Activated CD4-positive, alpha-beta T cell treated with anti-CD3 and anti-CD28 coated beads for 4 hours (primary cell): ENCODE data around the gene RACK1.
"Not testable (repeated sequence)": the region's sequence is repeated elsewhere in the genome, so short reads cannot be mapped to it uniquely, and the experiment has no call there.

Source experiments
- DNase-seq, 2 donors: peaks; one replicate each; pipeline ENCODE4 v3.0.0-alpha.2; 2020

Gene RACK1

DNA sequence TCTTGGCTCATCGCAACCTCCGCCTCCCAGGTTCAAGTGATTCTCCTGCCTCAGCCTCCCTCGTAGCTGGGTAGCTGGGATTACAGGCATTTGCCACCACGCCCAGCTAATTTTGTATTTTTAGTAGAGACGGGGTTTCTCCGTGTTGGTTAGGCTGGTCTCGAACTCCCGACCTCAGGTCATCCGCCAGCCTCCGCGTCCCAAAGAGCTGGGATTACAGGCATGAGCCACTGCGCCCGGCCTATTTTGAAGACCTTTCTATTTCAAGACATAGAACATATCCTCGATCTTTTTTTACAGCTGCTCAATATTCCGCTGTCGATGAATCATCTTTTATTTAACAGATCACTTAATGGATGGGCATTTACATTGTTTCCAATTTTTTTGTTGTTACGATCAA is 33.0 kb downstream of the RACK1 start:
- not testable (repeated sequence) for DNase-seq

DNA sequence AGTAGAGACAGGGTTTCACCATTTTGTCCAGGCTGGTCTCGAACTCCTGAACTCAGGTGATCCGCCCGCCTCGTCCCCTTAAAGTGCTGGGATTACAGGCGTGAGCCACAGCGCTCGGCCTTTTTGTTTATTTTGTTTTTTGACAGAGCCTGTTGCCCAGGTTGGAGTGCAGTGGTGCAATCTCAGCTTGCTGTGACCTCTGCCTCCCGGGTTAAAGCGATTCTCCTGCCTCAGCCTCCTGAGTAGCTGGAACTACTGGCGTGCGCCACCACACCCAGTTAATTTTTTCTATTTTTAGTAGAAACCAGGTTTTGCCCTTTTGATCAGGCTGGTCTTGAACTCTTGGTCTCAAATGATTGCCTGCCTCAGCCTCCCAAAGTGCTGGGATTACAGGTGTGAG is 33.6 kb downstream of the RACK1 start:
- not testable (repeated sequence) for DNase-seq

DNA sequence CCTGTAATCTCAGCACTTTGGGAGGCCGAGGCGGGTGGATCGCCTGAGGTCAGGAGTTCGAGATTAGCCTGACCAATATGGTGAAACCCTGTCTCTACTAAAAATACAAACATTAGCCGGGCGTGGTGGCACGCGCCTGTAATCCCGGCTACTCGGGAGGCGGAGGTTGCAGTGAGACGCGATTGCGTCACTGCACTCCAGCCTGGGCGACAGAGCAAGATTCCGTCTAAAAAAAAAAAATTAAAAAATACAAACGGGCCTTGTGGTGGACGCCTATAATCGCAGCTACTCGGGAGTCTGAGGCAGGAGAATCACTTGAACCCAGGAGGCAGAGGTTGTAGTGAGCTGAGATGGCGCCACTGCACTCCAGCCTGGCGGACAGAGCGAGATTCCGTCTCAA is 34.7 kb downstream of the RACK1 start:
- not testable (repeated sequence) for DNase-seq

DNA sequence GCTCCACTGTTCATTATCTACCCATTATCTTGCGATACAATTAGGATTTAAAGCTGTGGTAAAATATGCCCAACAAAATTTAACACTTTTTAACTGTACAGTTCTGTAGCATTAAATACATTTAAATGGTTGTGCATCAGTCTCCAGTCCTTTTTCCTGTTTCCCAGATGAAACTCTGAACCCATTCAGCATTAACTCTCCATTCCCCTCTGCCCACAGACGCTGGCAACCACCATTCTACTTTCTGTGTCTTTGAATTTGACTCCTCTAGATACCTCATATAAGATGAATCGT is 35.8 kb downstream of the RACK1 start:
- DNase-seq, result no peak

DNA sequence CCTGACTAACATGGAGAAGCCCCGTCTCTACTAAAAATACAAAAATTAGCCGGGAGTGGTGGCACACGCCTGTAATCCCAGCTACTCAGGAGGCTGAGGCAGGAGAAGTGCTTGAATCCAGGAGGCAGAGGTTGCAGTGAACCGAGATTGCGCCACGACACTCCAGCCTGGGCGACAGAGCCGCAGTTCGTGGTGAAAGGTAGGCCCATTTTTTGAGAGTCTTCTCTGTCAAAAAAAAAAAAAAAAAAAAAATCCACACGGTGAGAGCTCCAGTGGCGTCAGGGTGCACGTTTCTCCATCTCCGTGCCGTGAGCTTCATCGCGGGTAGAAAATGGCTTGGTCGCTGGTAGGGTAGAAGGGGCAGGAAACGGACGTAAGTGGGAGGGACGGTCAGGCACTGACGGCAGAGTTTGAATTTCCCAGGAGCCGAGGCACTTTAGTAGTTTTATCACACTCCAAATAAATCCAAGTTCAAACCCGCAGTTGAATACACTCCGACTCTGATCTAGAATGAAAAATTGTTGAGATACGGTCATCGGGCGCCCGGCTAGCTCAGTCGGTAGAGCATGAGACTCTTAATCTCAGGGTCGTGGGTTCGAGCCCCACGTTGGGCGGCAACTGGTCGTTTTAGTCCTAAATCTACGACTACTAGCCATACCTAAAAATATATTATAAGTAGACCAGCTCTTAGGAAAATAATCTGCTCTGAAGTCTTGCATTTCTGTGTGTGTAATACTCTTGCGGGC is 36.3 kb downstream of the RACK1 start:
- peak; percentile 74 to 81 for DNase-seq

DNA sequence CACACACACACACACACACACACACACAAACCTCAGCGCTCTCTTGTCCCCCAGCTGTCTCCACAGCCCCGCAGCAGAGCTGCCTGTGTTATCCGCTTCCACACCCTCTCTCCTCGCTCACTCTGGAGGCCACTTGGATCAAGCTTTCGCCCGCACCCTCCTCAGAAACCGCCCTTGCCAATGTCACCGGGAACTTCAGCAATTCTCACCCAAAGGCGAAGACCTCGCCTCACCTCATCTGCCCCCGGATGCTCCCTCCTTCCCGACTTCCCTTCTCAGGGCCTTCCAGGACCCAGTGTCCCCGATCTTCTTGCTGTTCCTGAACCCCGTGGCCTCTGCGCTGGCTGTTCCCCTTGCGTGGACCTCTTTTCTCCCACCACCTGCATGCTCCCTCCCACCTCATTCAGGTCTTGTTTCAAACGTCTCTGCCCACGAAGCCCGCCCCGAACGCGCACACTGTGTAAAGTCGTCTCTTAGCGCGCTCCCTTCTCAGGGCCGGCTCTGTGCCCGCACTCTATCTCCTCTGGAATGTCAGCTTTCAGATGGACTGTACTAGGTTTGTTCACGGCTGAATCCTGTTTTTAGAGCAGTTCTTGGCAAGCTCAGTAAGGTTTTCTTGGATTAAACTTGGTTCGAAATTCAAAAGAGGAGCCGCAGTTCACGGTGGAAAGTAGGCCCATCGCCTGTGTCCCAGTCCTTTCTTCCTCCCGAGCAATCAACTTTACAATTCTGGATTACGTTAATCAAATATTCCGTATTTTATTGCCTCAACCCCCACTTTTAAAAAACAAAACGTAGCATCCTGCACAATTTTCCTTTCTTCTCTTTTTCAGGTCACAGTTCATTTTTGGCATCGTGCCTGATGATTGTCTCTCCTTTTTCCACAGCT is 37.7 kb downstream of the RACK1 start:
- DNase-seq, result peak; percentile 40 to 46

DNA sequence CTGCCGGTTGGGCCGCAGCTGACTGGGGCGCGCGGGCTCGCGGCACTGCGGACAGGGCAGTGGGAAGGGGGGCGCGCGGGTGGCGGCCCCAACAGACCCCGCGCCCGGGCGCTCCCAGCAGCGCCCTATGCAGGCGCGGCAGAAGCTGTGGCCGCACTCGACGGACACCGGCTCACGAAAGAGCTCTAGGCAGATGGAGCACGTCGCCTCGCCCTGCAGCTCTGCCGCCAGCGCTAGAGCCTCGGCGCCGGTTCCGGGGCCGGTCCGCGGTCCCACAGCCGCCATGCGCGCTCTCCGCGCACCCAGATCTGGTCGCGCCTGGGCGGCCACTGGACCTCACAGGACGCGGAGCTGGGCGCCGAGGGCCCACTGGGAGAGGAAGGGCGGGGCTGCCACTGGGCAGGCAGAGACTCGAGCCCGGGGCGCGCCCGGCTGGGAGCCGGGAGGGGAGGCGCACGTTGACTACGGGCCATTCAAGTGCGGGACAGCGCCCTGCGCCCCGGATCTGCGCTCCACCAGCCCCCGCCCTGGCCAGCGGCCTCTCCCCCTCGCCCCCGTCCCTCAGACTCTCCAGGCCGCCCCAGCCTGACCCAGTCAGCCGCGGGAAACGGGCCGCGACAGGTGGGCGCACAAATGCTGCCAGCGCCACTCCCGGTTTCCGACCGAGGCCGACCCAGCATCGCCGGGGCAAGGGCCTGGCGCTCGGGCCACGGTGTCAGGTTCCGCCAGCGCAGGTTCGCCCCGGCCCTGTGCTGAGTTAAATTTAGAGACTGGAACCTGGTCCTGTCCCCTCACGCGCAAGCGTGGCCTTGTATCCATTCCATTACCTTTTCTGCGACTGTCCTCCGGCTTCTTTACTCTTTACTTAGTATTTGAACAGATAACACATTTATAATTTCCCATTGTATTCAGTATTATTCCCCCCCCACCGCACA is 38.6 kb downstream of the RACK1 start, which contains the start of gene TRIM7:
TSS of gene TRIM7 (minus strand) at position 371 of the 935 bp plus-strand sequence. CDS start at position 285, 86 bp downstream.
- no peak for DNase-seq

DNA sequence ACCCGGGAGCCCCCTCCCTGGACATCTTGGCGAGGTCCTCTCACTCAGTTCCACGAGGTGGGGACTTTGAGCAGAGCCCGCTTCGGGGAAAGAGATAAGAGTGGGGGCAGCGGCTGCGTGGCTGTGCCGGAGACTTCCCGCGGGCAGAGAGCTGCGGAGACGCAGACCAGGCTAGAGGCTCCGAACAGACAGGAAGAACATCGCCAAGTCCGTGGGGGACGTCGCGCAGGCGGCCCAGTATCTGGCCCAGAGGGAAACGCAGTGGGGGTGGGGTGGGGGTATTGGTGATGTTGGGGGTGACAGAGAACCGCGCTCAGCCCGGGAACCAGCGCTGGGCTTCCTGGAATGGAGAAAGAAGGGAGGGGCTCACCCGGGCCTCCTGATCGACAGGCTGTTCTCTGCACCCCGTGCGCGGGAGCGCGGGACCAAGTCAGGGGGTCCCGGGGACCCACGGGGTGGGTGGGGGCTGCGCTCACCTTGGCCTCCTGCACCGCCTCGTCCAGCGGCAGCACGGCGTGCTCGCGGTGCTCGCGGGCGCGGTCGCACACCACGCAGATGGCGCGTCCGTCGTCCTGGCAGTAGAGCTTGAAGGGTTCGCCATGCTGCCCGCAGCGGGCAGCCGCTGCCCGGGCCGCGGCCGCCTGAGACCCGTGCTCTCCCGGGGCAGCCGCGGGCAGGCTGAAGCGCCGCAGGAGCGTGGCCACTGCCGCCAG is 39.4 kb downstream of the RACK1 start:
- DNase-seq, result no peak

DNA sequence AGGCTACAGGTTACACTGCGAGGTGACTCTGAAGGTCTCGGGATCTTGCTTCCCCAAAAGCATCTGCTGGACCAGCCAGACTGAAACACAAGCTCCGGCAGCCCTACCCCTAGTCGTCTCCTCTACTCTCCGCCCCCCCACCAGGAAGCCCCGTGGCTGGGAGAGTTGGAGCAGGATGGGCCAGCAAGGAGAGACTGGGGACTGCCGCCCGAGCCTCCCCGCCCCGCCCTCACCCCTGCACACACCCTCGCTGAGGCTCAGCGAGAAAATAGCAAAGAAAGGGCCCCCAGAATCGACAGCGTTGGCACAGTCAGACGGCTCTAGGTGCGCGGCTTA is 40.0 kb downstream of the RACK1 start:
- no peak for DNase-seq

DNA sequence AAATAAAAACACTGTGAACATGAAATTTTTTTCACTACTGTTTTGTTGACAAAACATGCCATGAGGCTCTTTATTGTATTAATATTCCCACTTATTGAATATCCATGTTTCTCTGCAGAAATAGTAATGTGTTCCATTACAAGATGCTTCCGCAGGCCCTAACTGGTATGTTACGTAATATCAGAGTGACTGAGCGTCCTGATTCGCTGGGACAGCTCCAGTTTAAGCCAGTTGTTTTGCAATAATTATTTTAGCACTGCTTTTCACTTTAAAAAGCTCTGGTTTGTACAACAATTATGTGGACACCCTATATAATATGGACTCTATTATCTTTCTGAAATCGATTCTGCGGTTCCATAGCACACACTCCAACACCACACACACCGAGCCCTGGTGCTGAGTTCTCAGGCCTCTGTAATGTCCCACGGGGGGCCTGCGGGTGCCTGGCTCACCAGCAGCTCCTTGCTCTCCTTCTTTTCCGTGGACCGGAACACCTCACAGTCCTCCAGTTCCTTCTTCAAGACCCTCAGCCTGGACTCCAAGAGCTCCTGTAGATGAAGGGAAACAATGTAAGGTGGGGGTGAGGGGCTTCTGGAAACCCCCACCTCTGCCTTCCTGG is 40.5 kb downstream of the RACK1 start:
- no peak for DNase-seq

DNA sequence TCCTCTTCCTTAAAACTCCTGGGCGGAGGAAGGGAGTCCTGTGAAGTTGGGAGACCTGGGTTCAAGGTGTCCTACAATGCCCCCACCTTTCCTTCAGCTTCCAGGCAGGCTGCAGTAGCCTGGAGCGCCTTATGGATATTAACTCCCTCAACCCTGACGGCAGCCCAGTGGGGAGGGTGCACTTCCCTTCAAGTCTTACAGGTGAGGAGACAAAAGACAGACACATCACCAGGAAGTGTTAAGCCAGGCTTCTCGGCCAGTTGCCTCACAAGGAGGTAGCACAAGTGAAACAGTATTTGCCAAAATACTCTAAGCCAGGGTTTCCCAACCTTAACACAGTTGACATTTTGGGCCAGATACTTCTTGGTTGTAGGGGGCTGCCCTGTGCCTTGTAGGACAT is 42.9 kb downstream of the RACK1 start:
- DNase-seq, result no peak

DNA sequence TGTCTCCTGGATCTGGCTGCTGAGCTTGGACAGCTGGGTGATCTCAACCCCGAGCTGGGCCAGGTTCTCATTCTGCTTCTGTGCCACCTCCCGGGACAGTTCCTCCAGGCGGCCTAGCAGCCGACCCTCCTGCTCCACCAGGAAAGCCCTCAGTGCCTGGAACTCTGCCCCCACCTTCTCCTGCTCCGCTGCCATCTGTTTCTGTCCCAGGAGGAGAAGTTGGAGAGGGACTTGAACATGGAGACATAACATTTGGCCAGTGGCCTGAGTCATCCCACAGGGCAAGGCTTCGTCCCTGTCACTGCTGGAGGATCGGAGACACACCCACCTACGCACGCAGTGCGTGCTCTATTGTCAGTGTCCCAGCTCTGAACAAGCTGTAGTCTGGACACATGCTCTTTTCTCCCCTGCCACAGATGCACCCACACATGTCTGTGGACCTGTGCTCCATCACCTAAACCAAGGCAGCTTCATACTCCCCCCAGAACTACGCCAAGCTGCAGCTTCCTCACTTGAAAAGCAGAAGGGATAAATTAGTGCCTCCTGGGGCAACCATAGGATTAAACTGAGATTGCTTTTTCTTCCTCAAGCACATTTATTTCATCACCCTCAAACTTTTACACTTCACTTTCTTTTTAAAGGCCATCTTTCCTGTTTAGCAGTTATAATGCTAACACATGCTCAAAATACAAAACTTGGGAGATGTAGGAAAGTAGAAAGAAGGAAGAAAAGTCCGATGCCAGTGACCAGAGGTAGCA is 43.6 kb downstream of the RACK1 start:
- no peak for DNase-seq

DNA sequence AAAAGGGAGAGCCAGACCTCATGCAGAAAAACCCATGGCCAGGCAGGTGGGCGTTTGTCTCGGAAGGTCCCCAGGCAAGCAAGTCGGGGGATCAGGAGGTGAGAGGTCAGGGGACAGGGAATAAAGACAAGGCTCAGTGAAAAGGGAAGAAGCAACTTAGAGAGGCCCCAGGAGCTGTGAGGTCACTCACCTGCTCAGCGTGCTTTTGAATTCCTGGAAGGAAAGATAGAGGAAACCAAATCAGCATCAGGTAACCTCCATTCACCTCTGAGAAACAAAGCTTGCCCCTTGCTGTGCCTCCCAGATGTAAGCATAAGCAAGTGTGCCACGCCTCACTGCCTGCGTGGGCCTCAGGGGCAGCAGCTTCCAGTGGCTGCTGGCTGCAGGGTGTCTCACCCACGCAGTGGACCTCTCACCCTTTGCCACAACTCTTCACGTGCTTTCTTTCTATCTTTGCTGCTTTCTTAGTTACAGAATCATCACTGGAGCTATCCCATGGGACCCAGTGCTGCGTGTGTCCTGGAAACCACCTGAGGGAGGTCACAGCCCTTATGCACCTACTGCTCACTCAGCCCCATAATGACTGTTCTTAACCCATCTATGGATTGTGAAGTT is 44.7 kb downstream of the RACK1 start:
- no peak for DNase-seq

DNA sequence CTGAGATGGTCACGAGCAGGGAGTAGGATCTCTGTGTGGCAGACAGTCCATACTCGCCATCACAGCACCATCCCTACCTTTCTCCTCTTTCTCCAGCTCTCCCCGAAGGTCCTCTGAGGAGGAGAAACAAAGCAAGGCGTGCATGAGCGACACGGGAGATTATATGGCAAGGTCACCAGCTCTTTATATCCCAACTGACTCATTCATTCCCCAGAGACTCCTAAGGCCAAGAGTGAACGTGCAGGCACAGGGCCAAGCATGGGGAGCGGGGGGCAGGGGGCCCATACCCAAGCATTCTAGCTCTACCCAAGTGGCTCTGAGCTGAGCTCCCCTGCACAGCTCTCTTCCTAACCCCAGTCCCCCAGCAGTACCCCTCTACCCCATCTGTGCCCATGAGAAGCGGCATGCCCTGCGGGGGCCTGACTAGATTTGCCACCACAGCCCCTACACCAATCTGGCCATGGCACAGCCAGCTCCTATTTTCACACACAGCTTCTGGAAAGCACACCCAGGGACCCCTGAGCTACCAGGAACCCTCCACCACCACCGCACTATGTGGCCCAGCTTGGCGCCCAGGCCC is 45.5 kb downstream of the RACK1 start:
- DNase-seq, result no peak

DNA sequence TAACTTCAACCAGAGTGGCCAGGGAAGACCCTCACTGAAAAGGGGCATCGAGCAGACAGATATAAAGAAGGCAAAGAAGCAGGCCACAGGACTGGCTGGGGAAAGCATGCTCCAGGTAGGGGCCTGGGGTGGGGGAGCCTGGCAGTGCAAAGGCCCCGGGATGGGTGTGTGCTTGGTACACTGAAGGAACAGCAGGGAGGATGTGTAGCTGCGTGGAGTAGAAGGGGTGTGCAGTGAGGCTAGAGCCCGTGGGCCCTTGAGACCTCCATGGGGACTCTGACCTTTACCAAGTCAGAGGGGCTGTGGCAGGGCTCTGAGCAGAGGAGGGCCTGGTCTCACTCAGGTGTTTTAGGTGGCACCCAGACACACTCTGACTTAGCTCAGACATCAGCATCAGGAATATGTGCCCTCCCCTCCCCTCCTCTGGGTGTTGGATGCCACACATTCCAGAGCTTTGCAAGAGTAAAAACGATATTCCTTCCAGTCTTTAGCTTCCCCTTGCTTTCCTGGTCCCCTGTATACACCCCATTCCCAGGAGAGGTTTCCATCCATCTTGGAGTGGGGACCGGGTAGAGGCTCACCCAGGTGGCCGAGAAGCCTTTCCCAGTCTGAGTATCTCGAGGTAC is 46.3 kb downstream of the RACK1 start:
- no peak for DNase-seq

DNA sequence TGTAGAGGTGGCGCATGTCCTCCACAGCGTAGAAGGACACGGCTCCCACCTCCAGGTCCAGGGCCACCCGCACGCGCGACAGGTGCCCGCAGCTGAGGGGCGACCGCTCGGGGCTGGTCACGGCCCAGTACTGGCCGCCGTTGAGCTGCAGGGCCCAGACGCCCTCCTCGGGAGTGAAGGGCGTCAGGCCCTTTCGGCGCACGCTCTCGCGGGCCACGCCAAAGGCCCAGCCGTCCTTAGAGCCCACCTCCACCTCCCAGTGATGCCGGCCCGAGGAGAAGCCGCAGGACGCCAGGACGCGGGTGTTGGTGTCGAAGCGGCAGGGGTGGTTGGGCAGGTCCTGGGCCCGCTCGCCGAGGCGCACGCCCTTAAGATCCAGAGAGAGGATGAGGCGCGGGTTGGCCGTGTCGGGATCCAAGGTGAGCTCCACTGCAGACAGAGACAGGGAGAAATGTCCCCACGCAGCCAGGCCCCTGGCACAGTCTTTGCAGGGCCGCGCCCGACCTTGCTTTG is 48.4 kb downstream of the RACK1 start:
- no peak for DNase-seq

DNA sequence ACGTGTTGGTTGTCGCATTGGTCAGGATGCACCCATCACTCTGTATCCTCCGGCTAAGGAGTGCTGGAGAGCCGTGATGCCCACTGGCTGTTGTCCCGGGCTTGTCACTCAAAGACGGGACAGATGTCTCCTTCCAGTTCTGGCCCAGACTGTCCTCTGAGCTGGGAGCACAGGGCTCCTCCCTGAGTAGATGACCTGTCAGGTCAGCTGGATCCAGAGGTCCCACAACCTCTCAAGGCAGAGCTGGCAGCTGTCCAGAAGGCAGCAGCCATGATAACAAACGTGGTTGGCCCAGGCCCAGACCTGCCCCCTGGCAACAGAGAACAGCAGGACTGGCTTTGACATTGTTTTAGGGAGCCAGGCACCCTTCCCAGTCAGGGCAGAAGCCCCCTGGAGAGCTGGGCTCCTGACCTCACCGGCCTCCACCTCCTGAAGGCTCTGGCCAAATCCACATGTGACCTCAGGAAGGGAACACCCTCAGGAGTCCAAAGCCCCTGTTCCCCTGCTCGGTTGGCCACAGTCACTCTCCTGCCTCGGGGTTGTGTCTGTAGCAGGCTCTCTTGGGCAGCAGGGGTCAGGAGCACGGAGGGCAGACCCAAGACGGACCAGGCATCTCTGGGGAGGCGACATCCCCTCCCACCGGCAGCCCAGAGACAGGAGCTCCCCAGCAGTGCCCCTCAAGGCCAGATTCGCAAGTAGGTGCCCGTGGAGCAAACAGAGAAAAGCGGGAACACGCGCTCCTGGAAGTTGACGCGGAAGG is 49.0 kb downstream of the RACK1 start:
- no peak for DNase-seq

DNA sequence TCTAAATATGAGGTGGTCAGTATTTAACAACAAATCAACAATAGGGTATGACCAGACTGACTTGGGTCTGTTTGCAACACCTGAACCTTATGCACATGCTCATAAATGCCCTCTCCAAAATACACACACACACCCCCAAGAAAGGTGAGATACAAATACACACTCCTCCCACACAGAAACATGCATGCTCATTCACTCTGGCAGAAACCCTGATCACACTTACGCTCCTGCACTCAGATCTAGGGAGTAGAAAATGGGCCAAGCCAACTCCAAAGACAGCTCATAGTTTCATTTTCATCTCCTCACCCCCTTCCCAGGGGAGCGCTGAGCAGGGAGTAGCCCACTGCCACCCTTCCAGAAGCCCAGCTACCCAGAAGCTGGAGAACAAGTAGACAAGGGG is 50.0 kb downstream of the RACK1 start:
- DNase-seq, result no peak
